Stomach (tissue), 4 donors: ENCODE measurements around the gene EHD4.

Source experiments
- CTCF ChIP-seq, 7 experiments: fragments of 450-650 bp in 4 of 7; fragments of 200-600 bp in 3 of 7; sonication (generic) in 3 of 7; IDR thresholded peaks; one replicate each; pipeline ENCODE4 v1.5.1; 2016 to 2019; ENCODE audit warnings: antibody characterized with exemption in 7 of 7, control low read depth in 2 of 7, mild to moderate bottlenecking in 1 of 7
- POLR2AphosphoS5 ChIP-seq, 3 donors: sonication (generic); formaldehyde crosslinking; IDR thresholded peaks; one replicate each; pipeline ENCODE4 v1.6.1; 2016; ENCODE audit warnings: antibody characterized with exemption in 3 of 3

GRCh38 chr15:41894791-41895463, 77.4 kb downstream of the EHD4 start:
- TF ChIP-seq CTCF (IDR thresholded peaks at IDR 0.05), result no peak
- TF ChIP-seq POLR2AphosphoS5 (IDR thresholded peaks at IDR 0.05), result peak in 2 of 3 donors; percentile 31 to 37
